A673 (cell line): ENCODE data around the gene RPS6KC1. TPM values are rescaled to one million over a fixed set of nuclear protein-coding genes. Genes with fewer than 3 reads are reported as not detected.

Experiments
- BruUV-seq: library from RNA; stranded (reverse); fragments of 400-500 nt; replicated peaks from 2 replicates; lab custom pipeline; 2021; lab: Mats Ljungman, UMichigan
- CTCF ChIA-PET: fragments of 300-600 bp; sonication (Branson Sonifier 250); formaldehyde crosslinking; loops from one replicate; lab custom pipeline; 2022; ENCODE audit warnings: antibody characterized with exemption; lab: Charles Lee
- POLR2A ChIA-PET: fragments of 300-600 bp; sonication (Branson Sonifier 250); formaldehyde crosslinking; loops from one replicate; lab custom pipeline; 2022; ENCODE audit warnings: antibody characterized with exemption; ENCODE audit not compliant: low non-redundant PET; lab: Charles Lee
- DNase-seq: peaks from one replicate; pipeline ENCODE4 v3.0.0-alpha.2; 2015; ENCODE audit warnings: low spot score
- H3K27ac ChIP-seq: fragments of 200-600 bp; sonication (generic); 2 replicates; pipeline ENCODE4 v1.5.1; 2016; ENCODE audit warnings: mixed run types, low read depth, mild to moderate bottlenecking, mixed read lengths, antibody characterized with exemption, low read length; ENCODE audit not compliant: poor library complexity, severe bottlenecking
- H3K27me3 ChIP-seq: fragments of 200-600 bp; sonication (generic); replicated peaks from 2 replicates; pipeline ENCODE4 v1.6.1; 2017; ENCODE audit warnings: mixed run types, low read depth, mild to moderate bottlenecking, mixed read lengths, antibody characterized with exemption, low read length; ENCODE audit not compliant: insufficient read depth, poor library complexity
- H3K36me3 ChIP-seq: fragments of 200-600 bp; sonication (generic); 2 replicates; pipeline ENCODE4 v1.6.1; 2016; ENCODE audit warnings: mixed run types, mild to moderate bottlenecking, mixed read lengths, antibody characterized with exemption, low read length; ENCODE audit not compliant: insufficient read depth, poor library complexity, severe bottlenecking
- H3K4me1 ChIP-seq: fragments of 200-600 bp; sonication (generic); 2 replicates; pipeline ENCODE4 v1.6.1; 2017; ENCODE audit warnings: mixed run types, mild to moderate bottlenecking, mixed read lengths, antibody characterized with exemption, low read length; ENCODE audit not compliant: insufficient read depth, poor library complexity, severe bottlenecking
- H3K4me3 ChIP-seq: fragments of 200-600 bp; sonication (generic); 2 replicates; pipeline ENCODE4 v1.5.1; 2016; ENCODE audit warnings: low read depth, mixed run types, mild to moderate bottlenecking, mixed read lengths, low read length; ENCODE audit not compliant: poor library complexity, severe bottlenecking
- H3K9me3 ChIP-seq: fragments of 200-600 bp; sonication (generic); 2 replicates; pipeline ENCODE4 v1.6.1; 2016; ENCODE audit warnings: mixed run types, low read depth, mild to moderate bottlenecking, mixed read lengths, antibody characterized with exemption, low read length; ENCODE audit not compliant: poor library complexity, severe bottlenecking
- EZH2 ChIP-seq: fragments of 200-600 bp; sonication (generic); IDR thresholded peaks from 2 replicates; pipeline ENCODE4 v1.6.1; 2017; ENCODE audit warnings: borderline replicate concordance, low read depth, mild to moderate bottlenecking, mixed read lengths, antibody characterized with exemption, low read length; ENCODE audit not compliant: poor library complexity, severe bottlenecking
- intact Hi-C: fragments of 100-400 bp; cut with micrococcal nuclease; formaldehyde crosslinking; loops from one replicate; pipeline ENCODE4 v1.10.0; 2022; ENCODE audit not compliant: unreplicated experiment
- total RNA-seq: library from RNA; stranded (reverse); gene quantifications from 2 replicates; pipeline ENCODE4 v1.2.3, GENCODE V29; 2021
- TF ChIP-seq, protein P1 (sequence below): fragments of 300-800, 200-600 bp; sonication (generic); conservative IDR thresholded peaks from 2 replicates; pipeline ENCODE4 v1.5.1; 2017; ENCODE audit warnings: low read depth, mild to moderate bottlenecking, antibody characterized with exemption, low read length, moderate library complexity, mixed read lengths

The RPS6KC1 gene
- total RNA-seq, 1 experiment from 2014 or later = 17.1 TPM

DNA sequence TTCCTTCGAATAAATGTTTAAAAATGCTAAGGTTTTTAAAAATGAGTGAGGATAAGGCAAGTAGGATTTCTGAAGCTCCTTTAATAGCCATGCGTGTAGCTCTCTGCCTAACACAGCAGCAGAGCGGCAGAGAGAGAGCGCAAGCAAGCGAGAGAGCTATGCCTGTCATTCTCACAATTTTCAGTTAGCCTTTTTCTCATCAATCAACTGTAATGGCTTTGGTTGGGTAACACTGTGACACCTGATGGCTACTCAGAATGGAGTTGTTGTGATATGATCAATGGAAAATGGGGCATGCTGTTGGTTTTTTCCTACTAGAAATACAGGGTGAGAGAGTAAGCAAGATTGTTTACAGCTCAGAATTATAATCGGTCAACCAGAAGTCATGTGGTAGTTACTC is 198.4 kb downstream of the RPS6KC1 start:
- ChIA-PET POLR2A (no interaction called here), CTCF (no interaction called here)
- TF ChIP-seq, protein P1, sequence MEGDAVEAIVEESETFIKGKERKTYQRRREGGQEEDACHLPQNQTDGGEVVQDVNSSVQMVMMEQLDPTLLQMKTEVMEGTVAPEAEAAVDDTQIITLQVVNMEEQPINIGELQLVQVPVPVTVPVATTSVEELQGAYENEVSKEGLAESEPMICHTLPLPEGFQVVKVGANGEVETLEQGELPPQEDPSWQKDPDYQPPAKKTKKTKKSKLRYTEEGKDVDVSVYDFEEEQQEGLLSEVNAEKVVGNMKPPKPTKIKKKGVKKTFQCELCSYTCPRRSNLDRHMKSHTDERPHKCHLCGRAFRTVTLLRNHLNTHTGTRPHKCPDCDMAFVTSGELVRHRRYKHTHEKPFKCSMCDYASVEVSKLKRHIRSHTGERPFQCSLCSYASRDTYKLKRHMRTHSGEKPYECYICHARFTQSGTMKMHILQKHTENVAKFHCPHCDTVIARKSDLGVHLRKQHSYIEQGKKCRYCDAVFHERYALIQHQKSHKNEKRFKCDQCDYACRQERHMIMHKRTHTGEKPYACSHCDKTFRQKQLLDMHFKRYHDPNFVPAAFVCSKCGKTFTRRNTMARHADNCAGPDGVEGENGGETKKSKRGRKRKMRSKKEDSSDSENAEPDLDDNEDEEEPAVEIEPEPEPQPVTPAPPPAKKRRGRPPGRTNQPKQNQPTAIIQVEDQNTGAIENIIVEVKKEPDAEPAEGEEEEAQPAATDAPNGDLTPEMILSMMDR = no peak
- TF ChIP-seq EZH2 = no peak

DNA sequence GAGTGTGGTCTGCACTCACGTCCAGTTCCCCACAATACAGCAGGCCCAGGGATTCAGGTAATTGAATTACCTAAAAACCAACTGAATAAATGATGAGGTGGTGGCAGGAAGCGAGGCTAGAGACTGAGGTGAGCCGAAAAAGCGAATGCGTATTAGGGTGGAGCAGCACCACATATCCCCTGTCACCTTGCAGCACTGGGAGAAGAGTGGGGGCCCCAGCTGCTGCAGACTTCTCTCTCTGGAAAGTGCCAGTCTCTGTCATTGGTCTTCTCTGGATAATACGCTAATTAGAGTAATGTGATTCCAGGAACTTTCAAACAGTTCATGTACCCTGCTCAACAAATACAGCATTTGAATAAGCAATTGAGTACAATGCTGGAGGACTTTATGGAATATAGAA is 199.0 kb downstream of the RPS6KC1 start:
- intact Hi-C loops = no loop called here
- no peaks in the 10 kb centered on the region for H3K36me3 ChIP-seq
- no peak overlapping the region for H3K27ac ChIP-seq
- no peaks in the 10 kb centered on the region for H3K9me3 ChIP-seq
- ChIA-PET CTCF (no interaction called here), POLR2A (no interaction called here)
- no peak overlapping the region for H3K4me3 ChIP-seq
- TF ChIP-seq EZH2 = no peak
- TF ChIP-seq, protein P1 = no peak
- no peaks in the 10 kb centered on the region for H3K27me3 ChIP-seq
- H3K4me1 ChIP-seq = no peaks in the 10 kb centered on the region
- DNase-seq = no peak
- BruUV-seq = no TSS peak

More for the DNA sequence above, 198.4 kb downstream of the RPS6KC1 start:
- Histone ChIP-seq H3K36me3 (no peaks in the 10 kb centered on the region), H3K4me3 (no peak overlapping the region), H3K27ac (no peak overlapping the region), H3K4me1 (no peaks in the 10 kb centered on the region), H3K27me3 (no peaks in the 10 kb centered on the region), H3K9me3 (no peaks in the 10 kb centered on the region)
- BruUV-seq = no TSS peak
- no peak for DNase-seq
- intact Hi-C loops = no loop called here

DNA sequence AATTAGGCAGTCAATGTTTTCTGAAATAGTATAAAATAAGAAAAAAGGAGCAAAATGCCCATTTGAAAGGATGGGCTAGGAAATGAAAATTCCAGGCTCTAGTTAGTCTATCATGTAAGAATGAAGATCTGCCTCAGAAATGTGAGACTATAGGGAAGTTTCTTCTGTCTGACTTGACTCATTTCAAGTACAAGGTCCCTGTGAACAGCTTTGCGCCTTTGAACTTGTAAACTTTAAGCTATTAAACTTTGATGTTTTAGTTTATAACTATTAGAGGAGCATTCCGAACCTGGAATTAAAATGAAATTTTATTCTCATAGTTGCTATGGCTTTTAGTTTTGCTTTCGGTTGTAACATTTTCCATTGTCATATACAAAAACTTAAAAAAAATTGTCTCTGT is 199.4 kb downstream of the RPS6KC1 start:
- intact Hi-C loops = no loop called here
- no TSS peak for BruUV-seq
- ChIA-PET CTCF (no interaction called here), POLR2A (no interaction called here)
- H3K4me3 ChIP-seq = no peak overlapping the region
- TF ChIP-seq, protein P1 = no peak
- no peak for TF ChIP-seq EZH2
- H3K36me3 ChIP-seq = no peaks in the 10 kb centered on the region
- no peak for DNase-seq
- H3K4me1 ChIP-seq = no peaks in the 10 kb centered on the region
- H3K27ac ChIP-seq = no peak overlapping the region
- H3K9me3 ChIP-seq = no peaks in the 10 kb centered on the region
- no peaks in the 10 kb centered on the region for H3K27me3 ChIP-seq
